IMR-90 (cell line): ENCODE data around the gene OR2K2. TPM values are rescaled to one million over a fixed set of nuclear protein-coding genes. Genes with fewer than 3 reads are reported as not detected.

Experiments used
- ATAC-seq: fragments of 200-7000 bp; cut with Tn5 transposase; 2 replicates; pipeline ENCODE4 v1.9.1; 2020; ENCODE audit warnings: low read depth, mild to moderate bottlenecking, moderate library complexity
- BruUV-seq: library from RNA; stranded (reverse); fragments of 400-500 nt; replicated peaks from 2 replicates; lab custom pipeline; 2021; lab: Mats Ljungman, UMichigan
- CTCF ChIA-PET: fragments of 300-600 bp; formaldehyde crosslinking; extraction: SDS; loops from one replicate; lab custom pipeline; 2021; ENCODE audit warnings: antibody characterized with exemption; lab: Yijun Ruan, JAX
- POLR2A ChIA-PET: fragments of 300-600 bp; sonication (Branson Sonifier 250); formaldehyde crosslinking; loops from one replicate; lab custom pipeline; 2022; ENCODE audit warnings: antibody characterized with exemption; ENCODE audit not compliant: unreplicated experiment; lab: Charles Lee
- DNase-seq: peaks from one replicate; pipeline ENCODE4 v3.0.0; 2013
- H2AFZ ChIP-seq: replicated peaks from 2 replicates; pipeline ENCODE3; 2013; ENCODE audit warnings: low read length, mild to moderate bottlenecking; ENCODE audit not compliant: poor library complexity
- H2AK5ac ChIP-seq: 2 replicates; pipeline ENCODE4 v1.6.1; 2013; ENCODE audit warnings: low read depth, low read length, inconsistent platforms
- H2AK9ac ChIP-seq: replicated peaks from 2 replicates; pipeline ENCODE3; 2013; ENCODE audit warnings: mild to moderate bottlenecking, low read depth, low read length, moderate library complexity; ENCODE audit not compliant: poor library complexity
- H2BK120ac ChIP-seq: 2 replicates; pipeline ENCODE4 v1.6.1; 2013; ENCODE audit warnings: low read depth, low read length, inconsistent platforms
- H2BK15ac ChIP-seq: 3 replicates; pipeline ENCODE4 v1.6.1; 2013; ENCODE audit warnings: low read depth, low read length, inconsistent platforms
- H2BK20ac ChIP-seq: 2 replicates; pipeline ENCODE4 v1.6.1; 2013; ENCODE audit warnings: low read depth, mild to moderate bottlenecking, inconsistent platforms, low read length, moderate library complexity
- H2BK5ac ChIP-seq: 2 replicates; pipeline ENCODE4 v1.6.1; 2013; ENCODE audit warnings: mild to moderate bottlenecking, low read depth, low read length, inconsistent platforms; ENCODE audit not compliant: poor library complexity, severe bottlenecking
- H3K14ac ChIP-seq: replicated peaks from 2 replicates; pipeline ENCODE4 v1.6.1; 2013; ENCODE audit warnings: low read depth, low read length, inconsistent platforms
- H3K18ac ChIP-seq: 2 replicates; pipeline ENCODE4 v1.6.1; 2013; ENCODE audit warnings: low read depth, low read length, control low read depth
- H3K23ac ChIP-seq: 2 replicates; pipeline ENCODE4 v1.6.1; 2013; ENCODE audit warnings: low read depth, low read length, inconsistent platforms
- H3K27ac ChIP-seq: 2 replicates; pipeline ENCODE4 v1.5.1; 2013; ENCODE audit warnings: mild to moderate bottlenecking, control low read depth, low read length; ENCODE audit not compliant: insufficient read depth
- H3K27me3 ChIP-seq: 2 replicates; pipeline ENCODE4 v1.6.1; 2013; ENCODE audit warnings: low read length; ENCODE audit not compliant: control insufficient read depth, insufficient read depth
- H3K36me3 ChIP-seq: 2 replicates; pipeline ENCODE4 v1.6.1; 2013; ENCODE audit warnings: low read length, mixed read lengths; ENCODE audit not compliant: control insufficient read depth, insufficient read depth
- H3K4ac ChIP-seq: 2 replicates; pipeline ENCODE4 v1.6.1; 2013; ENCODE audit warnings: low read depth, low read length, inconsistent platforms
- H3K4me1 ChIP-seq: 2 replicates; pipeline ENCODE4 v1.6.1; 2013; ENCODE audit warnings: low read length, mixed read lengths; ENCODE audit not compliant: control insufficient read depth, insufficient read depth
- H3K4me2 ChIP-seq: 2 replicates; pipeline ENCODE4 v1.6.1; 2013; ENCODE audit warnings: low read depth, mild to moderate bottlenecking, control low read depth, low read length, moderate library complexity
- H3K4me3 ChIP-seq: 2 replicates; pipeline ENCODE4 v1.5.1; 2013; ENCODE audit warnings: low read depth, mild to moderate bottlenecking, control low read depth, low read length, moderate library complexity; ENCODE audit not compliant: insufficient read depth
- H3K56ac ChIP-seq: 2 replicates; pipeline ENCODE4 v1.6.1; 2013; ENCODE audit warnings: low read length, inconsistent platforms; ENCODE audit not compliant: insufficient read depth; ENCODE audit errors: extremely low read depth
- H3K79me1 ChIP-seq, 2 experiments: 2 replicates each; pipeline ENCODE4 v1.6.1; 2013; ENCODE audit warnings: low read length in 2 of 2, inconsistent platforms in 1 of 2, low read depth in 1 of 2
- H3K9ac ChIP-seq: 2 replicates; pipeline ENCODE4 v1.6.1; 2013; ENCODE audit warnings: low read depth, low read length, control low read depth
- H3K9me1 ChIP-seq: 2 replicates; pipeline ENCODE4 v1.6.1; 2013; ENCODE audit warnings: low read length, inconsistent platforms; ENCODE audit not compliant: insufficient read depth
- H3K9me3 ChIP-seq: 2 replicates; pipeline ENCODE4 v1.6.1; 2013; ENCODE audit warnings: low read length; ENCODE audit not compliant: control insufficient read depth, insufficient read depth
- H4K20me1 ChIP-seq: 2 replicates; pipeline ENCODE4 v1.6.1; 2013; ENCODE audit warnings: low read length, inconsistent platforms; ENCODE audit not compliant: insufficient read depth
- H4K5ac ChIP-seq: 2 replicates; pipeline ENCODE4 v1.6.1; 2013; ENCODE audit warnings: mild to moderate bottlenecking, low read depth, low read length, control low read depth
- H4K8ac ChIP-seq, 2 experiments: 2 replicates each; pipeline ENCODE4 v1.6.1; 2013; ENCODE audit warnings: low read depth in 2 of 2, low read length in 2 of 2, control low read depth in 1 of 2, inconsistent platforms in 1 of 2
- H4K91ac ChIP-seq: 2 replicates; pipeline ENCODE4 v1.6.1; 2013; ENCODE audit warnings: low read depth, low read length, inconsistent platforms; ENCODE audit not compliant: insufficient read depth
- MAFK ChIP-seq: IDR thresholded peaks from 2 replicates; pipeline ENCODE4 v1.6.1; 2012; ENCODE audit warnings: low read depth, low read length, improper control_type of control experiment
- WGBS, 2 experiments: methylation state at CpG; one replicate each; pipeline versions ENCODE4 v1.1.5 to v1.1.7; 2013; ENCODE audit warnings: missing lambda C conversion rate in 2 of 2; ENCODE audit not compliant: insufficient read length in 1 of 2; ENCODE audit errors: extremely low coverage in 2 of 2; 5-methylcytosine and 5-hydroxymethylcytosine counted together
- dilution Hi-C: fragments of 300-500 bp; cut with HindIII; formaldehyde crosslinking; loops from one replicate; pipeline ENCODE4 v1.14.3; 2018; ENCODE audit warnings: low sequenced_read_pairs; ENCODE audit not compliant: unreplicated experiment
- in situ Hi-C: fragments of 300-500 bp; cut with MboI; formaldehyde crosslinking; loops from 3 replicates; pipeline ENCODE4 v1.14.3; 2019; ENCODE audit warnings: low sequenced_read_pairs, inconsistent platforms, mixed read lengths
- intact Hi-C: fragments of 100-400 bp; cut with micrococcal nuclease; formaldehyde crosslinking; loops from 2 replicates; pipeline ENCODE4 v1.10.0; 2022
- polyA plus RNA-seq, 3 experiments: library from polyadenylated mRNA; depleted of rRNA; stranded (reverse); fragments of >200 nt; gene quantifications; 2 replicates each; pipeline ENCODE4 v1.2.3, GENCODE V29; 2012; ENCODE audit warnings: low replicate concordance in 1 of 3
- total RNA-seq: library from RNA; depleted of rRNA; stranded (reverse); fragments of >200 nt; gene quantifications from 2 replicates; pipeline ENCODE4 v1.2.3, GENCODE V29; 2012
- TF ChIP-seq, protein P1 (sequence below): fragments of 150-350 bp; IDR thresholded peaks from 2 replicates; pipeline ENCODE4 v1.6.1; 2016; ENCODE audit warnings: low read depth, mild to moderate bottlenecking, low read length, moderate library complexity, borderline replicate concordance

OR2K2 gene
- total and polyA plus RNA-seq, 2 of the 4 experiments (the other 2 are of a cell fraction), result not detected

- BruUV-seq, result no TSS peak
- H3K9ac ChIP-seq, result no peak overlapping the region
These were observed 42.3 kb upstream of the OR2K2 start for GRCh38 chr9:111372297-111372696.

More at GRCh38 chr9:111372297-111372696, 42.3 kb upstream of the OR2K2 start:
- WGBS, 2 experiments, result no CpG with 5 or more reads among the region's 6 CpGs
- no peak overlapping the region for H4K91ac ChIP-seq
- H3K14ac ChIP-seq, result no peak overlapping the region
- H3K9me1 ChIP-seq, result no peaks in the 10 kb centered on the region
- no peak overlapping the region for H2BK120ac ChIP-seq
- intact Hi-C loops, result no loop called here
- H3K4me3 ChIP-seq, result no peak overlapping the region
- POLR2A ChIA-PET, result no interaction called here
- H3K27ac ChIP-seq, result no peak overlapping the region
- H2AK9ac ChIP-seq, result no peak overlapping the region
- no peaks in the 10 kb centered on the region for H3K27me3 ChIP-seq
- DNase-seq (no peak), ATAC-seq (no peak)
- H2BK15ac ChIP-seq, result no peak overlapping the region
- H2BK20ac ChIP-seq, result no peak overlapping the region
- TF ChIP-seq, protein P1, sequence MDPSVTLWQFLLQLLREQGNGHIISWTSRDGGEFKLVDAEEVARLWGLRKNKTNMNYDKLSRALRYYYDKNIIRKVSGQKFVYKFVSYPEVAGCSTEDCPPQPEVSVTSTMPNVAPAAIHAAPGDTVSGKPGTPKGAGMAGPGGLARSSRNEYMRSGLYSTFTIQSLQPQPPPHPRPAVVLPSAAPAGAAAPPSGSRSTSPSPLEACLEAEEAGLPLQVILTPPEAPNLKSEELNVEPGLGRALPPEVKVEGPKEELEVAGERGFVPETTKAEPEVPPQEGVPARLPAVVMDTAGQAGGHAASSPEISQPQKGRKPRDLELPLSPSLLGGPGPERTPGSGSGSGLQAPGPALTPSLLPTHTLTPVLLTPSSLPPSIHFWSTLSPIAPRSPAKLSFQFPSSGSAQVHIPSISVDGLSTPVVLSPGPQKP, result no peak
- 0 out of 2 replicates have a peak, but pooled peaks have one; percentile 47 for TF ChIP-seq MAFK
- H3K56ac ChIP-seq, result no peak overlapping the region
- H4K8ac ChIP-seq, result no peak overlapping the region
- in situ Hi-C loops, result no loop called here
- H2AFZ ChIP-seq, result no peak overlapping the region
- no peak overlapping the region for H2AK5ac ChIP-seq
- no peak overlapping the region for H2BK5ac ChIP-seq
- peaks cover 0 to 4% of the 10 kb centered on the region in 2 experiments; a peak in 2 of 4 replicates for H3K79me1 ChIP-seq
- CTCF ChIA-PET, result no interaction called here
- H3K4ac ChIP-seq, result no peak overlapping the region
- no peak overlapping the region for H3K4me2 ChIP-seq
- no peak overlapping the region for H4K5ac ChIP-seq
- H3K4me1 ChIP-seq, result no peaks in the 10 kb centered on the region
- no peak overlapping the region for H3K23ac ChIP-seq
- no peaks in the 10 kb centered on the region for H3K9me3 ChIP-seq
- peaks cover 36% of the 10 kb centered on the region for H3K36me3 ChIP-seq
- dilution Hi-C loops, result no loop called here
- H3K18ac ChIP-seq, result no peak overlapping the region
- no peaks in the 10 kb centered on the region for H4K20me1 ChIP-seq
